SHP77 (cell line): Measurements from ENCODE around the gene NHEJ1.

Experiments used
- DNase-seq, 2 experiments: peaks; one replicate each; lab custom pipeline; 2025; lab: John Stamatoyannopoulos, UW

NHEJ1 gene

DNA sequence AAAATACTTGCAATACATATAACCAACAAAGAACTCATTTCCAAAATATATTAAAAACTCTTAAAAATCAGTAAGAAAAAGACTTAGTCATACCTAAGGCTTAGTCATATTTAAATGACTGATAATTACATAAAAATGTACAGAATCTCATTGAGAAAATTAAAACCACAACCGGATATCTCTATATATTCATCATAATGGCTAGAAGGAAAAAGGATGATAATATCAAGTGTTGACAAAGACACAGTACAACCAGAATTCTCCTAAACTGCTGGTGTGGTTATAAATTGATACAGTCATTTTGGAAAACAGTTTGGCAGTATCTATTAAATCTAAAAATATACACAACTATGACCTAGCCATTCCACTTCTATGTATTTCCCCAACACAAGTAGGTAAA lies 72.8 kb downstream of the NHEJ1 start:
- DNase-seq, result no peak

DNA sequence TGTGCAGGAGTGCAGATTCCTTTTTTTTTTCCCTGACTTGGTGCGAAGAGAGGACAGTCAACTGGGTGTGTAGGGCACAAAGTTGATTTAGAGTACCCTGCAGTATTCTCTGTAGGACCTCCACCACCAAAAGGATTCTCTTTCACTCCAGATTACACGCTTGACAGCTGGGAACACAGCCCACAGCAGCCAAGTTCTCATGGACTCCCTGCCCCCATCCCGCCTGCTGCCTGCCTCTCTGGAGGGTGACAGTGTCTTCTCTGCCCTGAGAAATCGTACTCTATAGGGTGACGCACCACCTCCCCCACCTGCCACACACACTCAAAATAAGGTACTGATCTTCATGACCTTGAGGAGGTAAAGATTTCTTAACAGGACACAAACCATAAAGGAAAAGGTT lies 73.3 kb downstream of the NHEJ1 start:
- DNase-seq, result peak in 1 of 2 experiments; percentile 33

GRCh38 chr2:219086196-219086595 lies 74.4 kb downstream of the NHEJ1 start:
- no peak for DNase-seq

DNA sequence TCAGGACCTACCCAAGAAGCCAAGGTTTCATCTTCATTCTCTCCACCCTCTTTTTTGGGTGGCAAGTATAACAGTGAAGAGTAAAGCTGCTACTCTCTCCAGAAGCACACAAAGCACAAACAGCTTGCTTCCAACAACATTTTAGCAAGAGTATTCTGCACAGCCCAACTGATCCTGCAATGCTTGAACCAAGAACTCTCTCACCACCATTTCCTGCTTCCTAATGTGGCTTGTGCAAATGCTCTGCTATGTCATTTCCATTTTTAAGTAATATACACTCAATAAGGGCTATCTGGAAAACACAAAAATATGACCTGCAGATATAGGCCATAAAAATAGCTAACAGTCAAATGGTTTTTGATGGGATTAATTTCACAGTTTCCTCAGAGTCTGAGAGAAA lies 75.8 kb downstream of the NHEJ1 start:
- no peak for DNase-seq

GRCh38 chr2:219082332-219082958 lies 78.2 kb downstream of the NHEJ1 start:
- no peak for DNase-seq

- DNase-seq, result no peak
These were observed 78.8 kb downstream of the NHEJ1 start for GRCh38 chr2:219081701-219082331.

GRCh38 chr2:219081096-219081495 lies 79.5 kb downstream of the NHEJ1 start:
- no peak for DNase-seq

DNA sequence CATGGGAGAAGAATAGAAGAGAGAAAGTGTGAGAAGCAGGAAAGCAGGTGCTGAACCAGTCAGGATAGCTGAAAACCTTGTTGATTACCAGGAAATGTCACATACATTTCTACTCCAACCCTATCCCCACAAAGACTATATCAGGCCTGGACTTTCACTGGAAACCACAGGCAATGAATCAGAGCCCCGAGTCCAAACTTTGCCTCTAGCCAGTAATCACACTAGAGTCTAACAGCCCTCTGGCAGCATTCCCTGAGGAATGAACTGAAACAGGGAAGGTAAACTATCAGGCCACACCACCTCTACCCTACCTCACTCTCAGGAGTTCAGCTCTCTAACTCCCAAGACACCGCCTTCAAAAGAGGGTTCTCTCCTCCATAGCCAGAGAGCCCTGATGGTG lies 81.2 kb downstream of the NHEJ1 start:
- DNase-seq, result no peak

DNA sequence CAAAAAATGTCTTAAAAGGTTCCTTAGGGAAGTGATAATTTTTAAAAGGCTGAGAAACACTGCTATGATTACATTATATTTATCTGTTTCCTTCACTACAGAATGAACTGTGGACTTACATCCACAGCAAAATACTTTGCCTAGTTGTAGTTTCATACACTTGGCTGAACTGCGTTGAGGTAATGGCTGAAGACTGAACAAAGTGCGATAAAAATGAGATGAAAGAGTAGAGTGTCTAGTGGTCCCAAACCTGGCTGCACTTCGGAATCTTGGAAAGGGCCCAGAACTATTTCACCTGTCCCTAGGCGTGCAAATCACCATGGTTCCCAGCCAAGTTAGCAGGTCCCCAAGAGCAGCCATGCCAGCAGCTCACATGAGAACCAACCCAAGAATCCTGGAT lies 81.7 kb downstream of the NHEJ1 start:
- no peak for DNase-seq

DNA sequence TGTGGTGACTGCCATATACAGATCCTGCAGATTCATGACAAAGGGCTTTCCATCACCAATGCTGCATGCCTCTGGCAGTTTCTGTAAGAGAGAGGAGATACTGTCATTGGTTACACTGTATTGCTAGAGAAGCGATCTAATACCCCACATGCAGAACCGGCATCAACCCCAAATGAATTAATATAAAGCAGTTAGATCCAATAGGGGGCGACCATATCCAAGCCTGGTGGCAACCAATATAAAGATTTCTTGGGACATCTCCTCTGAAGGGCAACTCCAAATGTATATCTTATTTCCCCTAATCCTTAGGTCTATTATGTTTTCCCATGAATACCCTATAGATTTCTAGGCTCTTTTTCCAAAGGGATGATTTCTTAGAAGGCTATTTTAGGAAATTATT lies 82.5 kb downstream of the NHEJ1 start:
- no peak for DNase-seq

- DNase-seq, result no peak
These were observed 84.4 kb downstream of the NHEJ1 start for GRCh38 chr2:219076253-219076652.

- DNase-seq, result peak; percentile 56 to 80
These were observed 87.0 kb downstream of the NHEJ1 start for GRCh38 chr2:219073413-219074129.

DNA sequence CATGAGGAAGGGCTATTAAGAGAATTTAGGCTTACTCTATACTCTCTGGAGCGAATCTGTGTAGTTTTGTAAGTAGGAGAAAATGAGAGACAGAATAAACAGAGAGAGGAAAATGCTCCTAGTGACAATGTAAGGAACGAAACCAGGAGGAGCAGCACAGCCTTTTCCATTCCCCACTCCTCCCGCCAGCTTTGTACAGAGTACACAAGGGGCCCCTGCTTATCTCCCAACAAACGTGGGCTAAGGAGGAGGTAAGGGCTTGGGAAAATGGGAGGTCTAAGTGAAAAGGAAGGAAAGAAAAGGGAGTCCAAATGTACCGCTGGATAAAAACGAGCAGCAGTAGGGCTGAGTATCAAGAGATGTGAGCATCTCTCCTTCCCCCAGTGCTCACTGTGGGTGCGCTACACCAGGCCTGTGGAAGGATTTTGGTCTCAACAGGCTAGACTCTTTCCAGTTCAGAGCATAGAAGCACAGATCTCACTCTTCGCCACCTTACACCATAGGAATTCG lies 87.8 kb downstream of the NHEJ1 start:
- DNase-seq, result no peak

DNA sequence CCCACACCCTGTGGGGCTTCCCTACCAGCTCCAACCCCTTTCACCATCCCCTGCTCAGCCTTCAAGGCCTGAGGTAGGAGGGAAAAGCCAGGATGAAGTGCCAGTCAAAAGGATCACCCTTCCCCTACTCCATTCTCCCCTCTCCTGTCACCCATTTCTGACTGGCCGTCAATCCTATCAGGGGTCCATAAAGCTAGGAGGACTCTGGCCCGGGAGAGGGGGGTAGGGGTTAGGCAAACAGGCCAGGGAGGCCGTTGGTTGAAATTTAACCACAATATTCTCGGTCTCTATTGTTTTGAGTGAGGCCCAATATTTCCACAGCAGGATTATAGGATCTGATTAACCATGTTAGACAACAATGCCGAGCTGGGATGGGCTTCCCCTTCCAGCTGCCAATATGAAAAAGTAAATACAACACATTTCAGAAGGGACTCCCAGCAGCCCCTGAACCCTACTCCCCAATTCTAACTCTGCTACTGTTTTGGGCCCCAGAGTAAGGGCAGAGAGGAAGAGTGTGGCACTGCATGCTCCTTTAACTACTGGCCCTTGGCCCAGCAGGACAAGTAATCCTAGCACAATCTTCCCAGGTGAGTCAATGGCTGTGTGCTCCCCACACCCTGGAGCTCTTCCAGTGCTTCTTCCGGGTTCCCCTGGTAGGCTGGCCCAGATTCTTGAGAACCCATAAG lies 89.3 kb downstream of the NHEJ1 start:
- no peak for DNase-seq

DNA sequence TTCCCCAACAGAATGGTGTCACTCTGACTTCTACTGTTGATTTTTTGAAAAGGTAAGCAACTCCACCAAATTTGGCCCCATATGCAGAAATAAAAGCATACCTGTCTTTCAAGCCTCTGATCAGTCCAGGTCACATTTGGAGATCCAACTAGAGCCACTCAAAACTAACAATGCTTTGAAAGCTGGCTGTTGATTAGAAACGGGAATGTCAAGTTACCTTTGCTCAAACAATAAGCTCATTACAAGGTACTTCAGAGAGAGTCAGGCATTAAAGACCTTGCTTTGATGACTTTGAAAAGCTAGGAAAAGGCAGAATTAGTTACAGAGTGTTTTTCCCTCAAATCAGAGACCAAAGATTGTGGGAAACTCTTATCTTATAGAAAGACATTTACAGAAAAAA lies 95.1 kb downstream of the NHEJ1 start:
- DNase-seq, result no peak

GRCh38 chr2:219062081-219062480 lies 98.5 kb downstream of the NHEJ1 start:
- DNase-seq, result no peak

DNA sequence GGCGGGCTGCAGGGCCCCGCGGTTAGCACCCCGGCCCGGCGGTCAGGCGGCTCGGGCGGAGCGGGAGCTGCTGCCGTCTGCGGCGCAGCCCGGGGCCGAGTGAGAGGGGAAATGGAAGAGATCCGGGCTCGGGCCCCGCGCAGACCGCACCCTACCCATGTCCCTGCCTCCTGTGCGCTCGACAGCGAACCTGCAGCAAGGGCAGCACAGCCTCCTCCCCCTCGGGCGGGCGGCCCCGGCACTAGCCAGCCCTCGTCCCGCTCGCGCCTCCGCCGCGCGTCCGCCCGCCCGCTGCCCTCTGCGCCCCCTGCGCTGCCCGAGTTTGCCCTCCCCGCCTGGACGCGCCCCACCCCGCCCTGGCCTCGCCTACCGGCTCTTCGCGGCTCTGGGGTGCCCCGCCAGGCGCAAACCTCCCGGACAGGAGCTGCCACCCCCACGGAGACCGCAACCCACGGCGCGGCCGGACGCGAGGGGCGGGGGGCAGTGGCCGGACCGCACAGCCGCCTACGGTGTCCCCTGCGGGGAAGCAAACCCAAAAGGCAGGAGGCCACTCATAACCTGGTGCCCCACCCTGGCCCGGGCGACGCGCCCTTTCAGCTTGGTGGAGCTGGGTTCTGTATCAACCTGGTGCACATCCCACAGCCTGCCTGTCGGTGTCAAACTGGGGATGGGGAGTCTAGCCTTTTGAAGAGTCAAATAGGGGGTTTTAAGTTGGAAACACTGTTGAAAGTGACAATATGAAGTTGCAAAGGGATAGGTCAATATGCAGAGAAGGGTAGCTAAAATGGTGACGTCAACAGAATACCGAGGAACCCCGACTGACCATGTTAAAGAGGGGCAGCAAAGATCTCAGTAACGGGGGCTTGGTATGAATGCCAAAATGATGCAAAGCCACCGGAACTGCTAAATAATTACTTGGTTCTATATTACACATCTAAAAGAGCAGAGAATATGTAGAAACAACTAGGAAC lies 99.5 kb downstream of the NHEJ1 start, which contains the start of gene IHH:
Gene IHH, minus strand, starts transcription at position 101 of the 971 bp plus-strand sequence. CDS start 454 bp downstream, outside the sequence.
- DNase-seq, result no peak

GRCh38 chr2:219059725-219060682 lies 100.6 kb downstream of the NHEJ1 start:
- DNase-seq, result no peak

DNA sequence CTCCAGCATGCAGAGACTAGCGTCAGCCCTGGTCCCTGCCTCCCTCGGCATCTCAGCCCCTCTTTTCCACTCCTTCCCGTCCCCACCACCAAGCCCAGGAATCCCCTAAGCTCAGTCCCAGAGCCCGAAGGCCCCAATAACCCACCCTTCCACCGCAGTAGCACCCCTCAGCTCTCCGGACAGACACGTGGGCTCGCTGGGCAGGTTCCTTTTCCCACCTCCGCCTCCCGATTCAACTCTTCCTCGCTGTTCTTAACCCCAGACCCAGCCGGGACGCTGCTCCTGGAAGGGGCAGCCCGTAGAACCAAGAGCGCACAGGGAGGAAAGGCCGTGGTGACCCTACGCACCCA lies 101.3 kb downstream of the NHEJ1 start:
- DNase-seq, result no peak
